Naive thymus-derived CD8-positive, alpha-beta T cell (primary cell): Measurements from ENCODE around the gene GPX3. TPM values are rescaled to one million over a fixed set of nuclear protein-coding genes. Genes with fewer than 3 reads are reported as not detected.

Experiments
- ATAC-seq, 2 donors: fragments of 150-1000 bp; cut with Tn5 transposase in 1 of 2; sonication (Bioruptor Pico), chemical (Tn5 transposase) in 1 of 2; 1 replicate in 1 of 2; 2 replicates in 1 of 2; pipeline ENCODE4 v1.10.0; 2021; ENCODE audit warnings: mild to moderate bottlenecking in 2 of 2, moderate library complexity in 2 of 2
- POLR2A ChIA-PET: fragments of 350-600 bp; sonication (Branson Sonifier 250); formaldehyde crosslinking; loops from one replicate; lab custom pipeline; 2021; ENCODE audit warnings: antibody characterized with exemption; lab: Charles Lee
- DNase-seq, 10 donors: peaks; one replicate each; pipeline versions ENCODE4 v3.0.0 to v3.0.0-alpha.2; 2020 to 2022
- H3K27ac Mint-ChIP-seq, 10 donors: one replicate each; pipeline ENCODE4 v1.8.0; 2020 to 2022; ENCODE audit warnings: mild to moderate bottlenecking in 10 of 10, mixed read lengths in 10 of 10, moderate library complexity in 4 of 10, inconsistent platforms in 1 of 10
- H3K27me3 Mint-ChIP-seq, 5 donors: one replicate each; pipeline ENCODE4 v1.8.0; 2021 to 2022; ENCODE audit warnings: mixed read lengths in 5 of 5
- H3K36me3 Mint-ChIP-seq, 3 donors: one replicate each; pipeline ENCODE4 v1.8.0; 2020 to 2022; ENCODE audit warnings: mixed read lengths in 3 of 3, mild to moderate bottlenecking in 2 of 3, inconsistent platforms in 1 of 3
- H3K4me1 Mint-ChIP-seq, 4 donors: one replicate each; pipeline ENCODE4 v1.8.0; 2021 to 2022; ENCODE audit warnings: mixed read lengths in 4 of 4
- H3K4me3 Mint-ChIP-seq, 10 donors: one replicate each; pipeline ENCODE4 v1.8.0; 2020 to 2022; ENCODE audit warnings: mild to moderate bottlenecking in 10 of 10, mixed read lengths in 10 of 10, moderate library complexity in 6 of 10, inconsistent platforms in 1 of 10
- H3K9me3 Mint-ChIP-seq, 9 donors: one replicate each; pipeline ENCODE4 v1.8.0; 2020 to 2022; ENCODE audit warnings: mixed read lengths in 9 of 9, mild to moderate bottlenecking in 3 of 9, inconsistent platforms in 1 of 9, moderate library complexity in 1 of 9
- polyA plus RNA-seq, 3 donors: library from polyadenylated mRNA; unstranded; fragments of 300-500 nt; fragmentation: Illumina TruSeq; gene quantifications; one replicate each; pipeline ENCODE4 v1.2.3, GENCODE V29; 2021
- total RNA-seq, 8 experiments: library from RNA in 2 of 8; stranded (reverse) in 2 of 8; gene quantifications; one replicate each; pipeline ENCODE4 v1.2.3 and lab custom pipeline; 2021 to 2026

GPX3 gene
- total RNA-seq (not detected), polyA plus RNA-seq (1 to 10 TPM in 1 of 3 donors, under 1 TPM in 1, not detected in 1; 0.35 to 1.9 TPM), total RNA-seq (lab: John Stamatoyannopoulos, UW) (0 to 0.36 (median 0) reads per million in 6 experiments)

GRCh38 chr5:151020304-151021110, at the start of gene GPX3:
Gene GPX3, plus strand, starts transcription at chr5:151020591. Its CDS starts 64 bp downstream, at chr5:151020655.
- POLR2A ChIA-PET: no interaction called here
- Mint-ChIP-seq H3K27me3 (peaks cover 4 to 24% (median 7%) of the 10 kb centered on the region in 5 donors), H3K4me1 (peaks cover 15 to 25% (median 21%) of the 10 kb centered on the region in 4 donors), H3K9me3 (no peaks in the 10 kb centered on the region), H3K36me3 (no peaks in the 10 kb centered on the region), H3K27ac (peak within 1 kb of the TSS in 6 of 10 donors; percentile 11 to 68 (median 28)), H3K4me3 (peak within 1 kb of the TSS; percentile 68 to 84 (median 77))
- DNase-seq: peak in 9 of 10 donors; percentile 6 to 33 (median 27)
- ATAC-seq: peak; percentile 76

- peaks cover 0 to 15% (median 2%) of the 10 kb centered on the region in 9 donors for H3K9me3 Mint-ChIP-seq
- no peak overlapping the region for H3K4me3 Mint-ChIP-seq
- POLR2A ChIA-PET: no interaction called here
- peaks cover 0 to 5% (median 0%) of the 10 kb centered on the region in 3 donors for H3K36me3 Mint-ChIP-seq
- peaks cover 0 to 3% (median 2%) of the 10 kb centered on the region in 5 donors for H3K27me3 Mint-ChIP-seq
- no peaks in the 10 kb centered on the region for H3K4me1 Mint-ChIP-seq
- ATAC-seq: no peak
- no peak for DNase-seq
- no peak overlapping the region for H3K27ac Mint-ChIP-seq
Measured at GRCh38 chr5:150978590-150978989, 41.8 kb upstream of the GPX3 start.

GRCh38 chr5:150987746-150988145, 32.6 kb upstream of the GPX3 start:
- Mint-ChIP-seq H3K36me3 (peaks cover 0 to 2% (median 0%) of the 10 kb centered on the region in 3 donors), H3K4me3 (no peak overlapping the region), H3K4me1 (peaks cover 0 to 2% (median 0%) of the 10 kb centered on the region in 4 donors), H3K9me3 (peaks cover 0 to 13% (median 3%) of the 10 kb centered on the region in 9 donors), H3K27ac (no peak overlapping the region), H3K27me3 (peaks cover 0 to 6% (median 0%) of the 10 kb centered on the region in 5 donors)
- ATAC-seq: no peak
- DNase-seq: no peak
- POLR2A ChIA-PET: no interaction called here

- Mint-ChIP-seq H3K4me1 (peaks cover 0 to 2% (median 0%) of the 10 kb centered on the region in 4 donors), H3K27ac (no peak overlapping the region), H3K4me3 (no peak overlapping the region), H3K27me3 (peaks cover 0 to 6% (median 0%) of the 10 kb centered on the region in 5 donors), H3K9me3 (peaks cover 0 to 21% (median 4%) of the 10 kb centered on the region in 9 donors), H3K36me3 (peaks cover 0 to 16% (median 4%) of the 10 kb centered on the region in 3 donors)
- no peak for ATAC-seq
- DNase-seq: no peak
- POLR2A ChIA-PET: no interaction called here
Measured at GRCh38 chr5:150989695-150990094, 30.7 kb upstream of the GPX3 start.

- POLR2A ChIA-PET: no interaction called here
- peaks cover 0 to 28% (median 4%) of the 10 kb centered on the region in 9 donors for H3K9me3 Mint-ChIP-seq
- no peak for DNase-seq
- peaks cover 0 to 2% (median 0%) of the 10 kb centered on the region in 4 donors for H3K4me1 Mint-ChIP-seq
- peaks cover 0 to 23% (median 4%) of the 10 kb centered on the region in 3 donors for H3K36me3 Mint-ChIP-seq
- H3K27ac Mint-ChIP-seq: no peak overlapping the region
- no peak overlapping the region for H3K4me3 Mint-ChIP-seq
- H3K27me3 Mint-ChIP-seq: peaks cover 0 to 6% (median 0%) of the 10 kb centered on the region in 5 donors
- ATAC-seq: no peak
Measured at GRCh38 chr5:150992705-150993104, 27.7 kb upstream of the GPX3 start.

- POLR2A ChIA-PET: no interaction called here
- H3K36me3 Mint-ChIP-seq: peaks cover 0 to 23% (median 4%) of the 10 kb centered on the region in 3 donors
- ATAC-seq (no peak), DNase-seq (no peak)
- peaks cover 0 to 28% (median 4%) of the 10 kb centered on the region in 9 donors for H3K9me3 Mint-ChIP-seq
- H3K27me3 Mint-ChIP-seq: peaks cover 0 to 6% (median 0%) of the 10 kb centered on the region in 5 donors
- no peak overlapping the region for H3K27ac Mint-ChIP-seq
- H3K4me3 Mint-ChIP-seq: no peak overlapping the region
- peaks cover 0 to 2% (median 0%) of the 10 kb centered on the region in 4 donors for H3K4me1 Mint-ChIP-seq
Measured at GRCh38 chr5:150993422-150993821, 27.0 kb upstream of the GPX3 start.

- Mint-ChIP-seq H3K36me3 (peaks cover 0 to 23% (median 4%) of the 10 kb centered on the region in 3 donors), H3K27ac (no peak overlapping the region), H3K27me3 (peaks cover 0 to 8% (median 0%) of the 10 kb centered on the region in 5 donors), H3K4me1 (peaks cover 0 to 2% (median 0%) of the 10 kb centered on the region in 4 donors), H3K4me3 (no peak overlapping the region), H3K9me3 (peaks cover 0 to 28% (median 4%) of the 10 kb centered on the region in 9 donors)
- DNase-seq (no peak), ATAC-seq (no peak)
- POLR2A ChIA-PET: no interaction called here
Measured at GRCh38 chr5:150993826-150994412, 26.5 kb upstream of the GPX3 start.

DNA sequence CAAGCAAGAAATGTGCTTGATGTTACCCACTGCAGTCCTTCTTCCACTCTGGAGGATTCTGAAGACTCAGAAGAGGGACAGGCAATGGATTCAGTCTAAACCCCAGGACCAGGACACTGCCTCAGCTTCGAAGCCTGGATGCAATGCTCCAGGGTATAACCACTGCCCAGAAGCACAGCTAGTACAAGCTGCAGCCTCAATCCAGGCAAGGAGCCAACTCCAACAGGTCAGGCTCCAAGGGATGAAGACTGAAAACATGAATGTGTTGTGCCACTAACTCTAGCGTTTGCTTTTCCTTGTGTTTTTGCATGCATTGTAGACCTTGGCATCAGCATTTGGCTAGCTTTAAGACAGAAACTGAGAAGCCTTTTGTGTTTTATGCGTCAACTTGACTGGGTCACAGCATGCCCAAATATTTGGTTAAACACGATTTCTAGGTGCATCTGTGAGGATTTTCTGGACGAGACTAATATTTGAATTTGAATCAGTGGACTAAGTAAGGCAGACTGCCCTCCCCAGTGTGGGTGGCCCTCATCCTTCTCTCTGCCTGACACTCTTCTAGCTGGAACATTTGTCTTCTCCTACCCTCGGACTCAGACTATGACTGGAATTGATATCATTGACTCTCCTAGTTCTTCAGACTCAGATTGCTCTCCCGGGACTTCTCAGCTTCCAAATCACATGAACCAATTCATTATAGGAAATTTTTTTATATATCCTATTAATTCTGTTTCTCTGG, 20.5 kb upstream of the GPX3 start:
- Mint-ChIP-seq H3K9me3 (peaks cover 0 to 5% (median 0%) of the 10 kb centered on the region in 9 donors), H3K4me3 (no peak overlapping the region), H3K27ac (no peak overlapping the region)

DNA sequence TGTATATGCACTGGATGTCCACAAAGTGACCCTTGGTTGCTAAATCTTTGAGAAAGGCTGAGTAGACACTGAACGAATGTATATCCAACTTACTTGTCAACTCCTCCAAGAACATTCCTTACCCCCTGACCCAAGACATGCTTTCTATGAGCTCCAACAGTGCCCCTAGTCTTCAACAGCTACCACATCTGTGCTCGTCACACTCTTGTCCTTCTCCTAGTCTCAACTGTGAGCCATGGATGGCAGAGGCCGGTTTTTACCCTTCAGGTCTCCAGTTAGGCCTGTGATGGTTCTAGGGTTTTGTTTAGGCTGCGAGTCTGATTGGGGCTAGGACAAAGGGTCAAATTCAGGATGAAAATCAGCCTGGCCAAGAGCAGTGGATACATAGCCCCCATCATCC, 19.0 kb upstream of the GPX3 start:
- no peak for ATAC-seq
- no peak for DNase-seq
- H3K27ac Mint-ChIP-seq: no peak overlapping the region
- no peaks in the 10 kb centered on the region for H3K36me3 Mint-ChIP-seq
- H3K4me1 Mint-ChIP-seq: no peaks in the 10 kb centered on the region
- H3K27me3 Mint-ChIP-seq: peaks cover 0 to 8% (median 4%) of the 10 kb centered on the region in 5 donors
- POLR2A ChIA-PET: no interaction called here
- no peak overlapping the region for H3K4me3 Mint-ChIP-seq
- H3K9me3 Mint-ChIP-seq: no peaks in the 10 kb centered on the region

More for the DNA sequence above, 20.5 kb upstream of the GPX3 start:
- DNase-seq: no peak
- no peaks in the 10 kb centered on the region for H3K4me1 Mint-ChIP-seq
- peaks cover 0 to 8% (median 4%) of the 10 kb centered on the region in 5 donors for H3K27me3 Mint-ChIP-seq
- no peak for ATAC-seq
- POLR2A ChIA-PET: no interaction called here
- peaks cover 0 to 6% (median 0%) of the 10 kb centered on the region in 3 donors for H3K36me3 Mint-ChIP-seq

DNA sequence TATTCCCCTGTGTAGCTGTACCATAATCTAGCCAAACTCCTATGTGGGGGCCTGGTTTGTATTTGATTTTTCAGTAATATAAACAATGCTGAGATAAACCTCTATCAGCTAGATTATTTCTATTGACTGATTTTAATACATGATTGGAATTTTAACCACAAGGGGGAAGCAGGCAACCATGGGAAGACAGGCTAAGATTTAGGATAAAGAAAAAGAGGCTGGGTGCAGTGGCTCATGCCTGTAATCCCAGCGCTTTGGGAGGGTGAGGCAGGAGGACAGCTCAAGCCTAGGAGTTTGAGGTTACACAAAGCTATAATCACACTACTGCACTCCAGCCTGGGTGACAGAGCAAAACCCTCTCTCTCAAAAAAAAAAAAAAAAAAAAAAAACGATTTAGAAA, 18.1 kb upstream of the GPX3 start:
- Mint-ChIP-seq H3K27ac (no peak overlapping the region), H3K27me3 (peaks cover 0 to 8% (median 5%) of the 10 kb centered on the region in 5 donors), H3K4me1 (no peaks in the 10 kb centered on the region), H3K36me3 (no peaks in the 10 kb centered on the region), H3K9me3 (no peaks in the 10 kb centered on the region), H3K4me3 (no peak overlapping the region)
- DNase-seq (no peak), ATAC-seq (no peak)
- POLR2A ChIA-PET: no interaction called here

DNA sequence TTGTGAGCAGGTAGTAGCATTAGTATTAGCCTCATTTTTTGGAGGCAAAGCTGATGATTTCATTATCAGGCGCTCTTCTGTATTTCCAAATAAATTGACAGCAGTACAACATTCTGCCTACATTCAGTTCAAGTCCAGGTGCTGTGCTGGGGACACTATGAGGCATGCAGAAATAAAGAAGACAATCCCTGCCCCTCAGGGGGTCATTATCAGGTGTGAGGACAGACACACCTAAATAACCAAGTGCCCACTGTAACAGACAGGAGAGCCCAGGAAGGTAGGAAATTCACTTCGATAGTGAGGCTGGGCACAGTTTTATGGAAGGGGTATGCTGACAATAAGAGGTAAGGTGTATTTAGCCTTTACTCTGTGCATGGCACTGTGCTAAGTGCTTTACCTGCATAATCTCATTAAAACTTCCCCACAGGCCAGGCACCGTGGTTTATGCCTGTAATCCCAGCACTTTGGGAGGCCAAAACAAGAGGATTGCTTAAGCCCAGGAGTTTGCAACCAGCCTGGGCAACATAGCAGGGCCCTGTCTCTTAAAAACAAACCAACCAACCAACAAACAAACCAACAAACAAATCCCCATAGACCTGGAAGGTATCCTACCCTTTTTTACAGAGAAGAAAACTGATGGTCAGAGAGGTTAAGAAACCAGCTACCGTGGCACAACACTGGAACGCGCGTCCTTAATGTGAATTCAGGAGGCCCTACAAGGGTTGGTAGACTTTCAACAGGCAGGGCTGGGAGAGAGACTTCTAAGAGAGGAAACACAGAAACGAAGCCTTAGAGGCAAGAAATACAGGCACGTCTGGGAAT, 17.5 kb upstream of the GPX3 start:
- ATAC-seq: no peak
- no peak overlapping the region for H3K27ac Mint-ChIP-seq
- no peaks in the 10 kb centered on the region for H3K4me1 Mint-ChIP-seq
- H3K27me3 Mint-ChIP-seq: peaks cover 0 to 11% (median 5%) of the 10 kb centered on the region in 5 donors
- no peak overlapping the region for H3K4me3 Mint-ChIP-seq
- no peaks in the 10 kb centered on the region for H3K36me3 Mint-ChIP-seq
- DNase-seq: no peak
- POLR2A ChIA-PET: no interaction called here
- H3K9me3 Mint-ChIP-seq: no peaks in the 10 kb centered on the region

DNA sequence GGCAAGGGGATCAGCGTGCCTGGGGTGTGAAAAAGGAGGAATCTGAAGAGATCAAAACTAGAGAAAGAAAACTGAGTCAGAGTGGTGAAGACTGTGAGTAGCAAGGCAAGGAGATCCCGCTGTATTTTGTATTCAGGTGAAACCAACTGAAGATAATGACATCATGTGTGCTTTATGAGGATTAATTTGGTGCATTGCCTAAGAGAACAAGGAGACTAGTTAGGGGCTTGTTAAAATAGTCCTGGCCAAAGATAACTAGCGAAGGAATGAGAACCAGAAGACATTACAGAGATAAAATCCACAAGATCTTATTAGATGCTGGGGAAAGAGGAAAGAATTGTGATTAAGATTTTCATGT, 16.9 kb upstream of the GPX3 start:
- no peak overlapping the region for H3K4me3 Mint-ChIP-seq
- ATAC-seq (no peak), DNase-seq (no peak)
- POLR2A ChIA-PET: no interaction called here
- no peak overlapping the region for H3K27ac Mint-ChIP-seq
- no peaks in the 10 kb centered on the region for H3K4me1 Mint-ChIP-seq
- H3K36me3 Mint-ChIP-seq: no peaks in the 10 kb centered on the region
- H3K27me3 Mint-ChIP-seq: peaks cover 2 to 13% (median 5%) of the 10 kb centered on the region in 5 donors
- no peaks in the 10 kb centered on the region for H3K9me3 Mint-ChIP-seq
